ENCODE measurements around the gene ZC3H6.

The ZC3H6 gene

GRCh38 chr2:112244854-112245253 lies 30.5 kb upstream of the ZC3H6 start:
- TF ChIP-seq CTCF (conservative IDR thresholded peaks at IDR 0.05; ENCODE audit: low read length): no peak
- TF ChIP-seq EZH2phosphoT487 (IDR thresholded peaks at IDR 0.05; ENCODE audit: borderline replicate concordance): no peak
- H3K4me3 ChIP-seq (ENCODE audit: low read length, poor library complexity, severe bottlenecking): no peak overlapping the region
- no peaks in the 10 kb centered on the region for H3F3A ChIP-seq (ENCODE audit: low read depth)
- no peak overlapping the region for H2AFZ ChIP-seq (ENCODE audit: low read length)
- H3K9ac ChIP-seq (ENCODE audit: low read depth, low read length, poor library complexity, severe bottlenecking): no peak overlapping the region
- H3K79me2 ChIP-seq (ENCODE audit: insufficient read depth, low read length): 0 out of 2 replicates have a peak, but pooled peaks cover 7% of the 10 kb centered on the region
- H3K4me2 ChIP-seq (ENCODE audit: low read depth, low read length, poor library complexity, severe bottlenecking): no peak overlapping the region
- no peaks in the 10 kb centered on the region for H4K20me1 ChIP-seq (ENCODE audit: insufficient read depth, low read length, poor library complexity, severe bottlenecking)
- H3K27me3 ChIP-seq (ENCODE audit: insufficient read depth, low read length, poor library complexity, severe bottlenecking): no peaks in the 10 kb centered on the region
- H3K9me2 ChIP-seq (replicated peaks; ENCODE audit: low read depth, low read length): no peaks in the 10 kb centered on the region
- H3K36me3 ChIP-seq (ENCODE audit: insufficient read depth, low read length): peaks cover 26% of the 10 kb centered on the region; the same call in 1 of the 2 replicates
- no peaks in the 10 kb centered on the region for H3K9me3 ChIP-seq (ENCODE audit: insufficient read depth, low read depth, low read length)
- peaks cover 3% of the 10 kb centered on the region for H3K4me1 ChIP-seq (ENCODE audit: insufficient read depth, low read length, poor library complexity, severe bottlenecking)

DNA sequence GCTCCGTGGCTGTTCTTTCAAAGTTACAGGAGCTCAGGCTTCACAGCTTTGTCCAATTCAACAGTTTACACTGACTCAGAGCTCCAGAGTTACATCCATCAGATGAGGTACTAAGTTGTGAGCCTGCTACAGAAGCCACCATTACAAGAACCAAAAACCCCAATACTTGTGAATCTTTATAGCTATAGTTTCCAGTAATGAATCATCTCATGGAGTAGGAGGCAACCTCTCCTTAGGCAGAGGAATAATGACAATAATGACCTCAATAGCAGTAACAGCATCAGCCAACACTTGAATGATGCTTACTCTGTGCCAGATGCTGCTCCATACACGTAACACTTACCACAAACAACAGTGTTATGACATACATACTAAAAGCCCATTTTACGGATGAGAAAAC lies 24.1 kb upstream of the ZC3H6 start:
- Histone ChIP-seq H3F3A (ENCODE audit: low read depth) (no peaks in the 10 kb centered on the region), H3K9me3 (ENCODE audit: insufficient read depth, low read depth, low read length) (no peaks in the 10 kb centered on the region), H4K20me1 (ENCODE audit: insufficient read depth, low read length, poor library complexity, severe bottlenecking) (no peaks in the 10 kb centered on the region), H3K4me1 (ENCODE audit: insufficient read depth, low read length, poor library complexity, severe bottlenecking) (peaks cover 41% of the 10 kb centered on the region), H3K36me3 (ENCODE audit: insufficient read depth, low read length) (peaks cover 15% of the 10 kb centered on the region; the same call in 1 of the 2 replicates), H3K4me3 (ENCODE audit: low read length, poor library complexity, severe bottlenecking) (peak overlapping the region; percentile 12), H2AFZ (ENCODE audit: low read length) (no peak overlapping the region), H3K79me2 (ENCODE audit: insufficient read depth, low read length) (peaks cover 40% of the 10 kb centered on the region), H3K9ac (ENCODE audit: low read depth, low read length, poor library complexity, severe bottlenecking) (no peak overlapping the region), H3K4me2 (ENCODE audit: low read depth, low read length, poor library complexity, severe bottlenecking) (peak overlapping the region; percentile 78), H3K27me3 (ENCODE audit: insufficient read depth, low read length, poor library complexity, severe bottlenecking) (no peaks in the 10 kb centered on the region), H3K9me2 (replicated peaks; ENCODE audit: low read depth, low read length) (no peaks in the 10 kb centered on the region)
- TF ChIP-seq EZH2phosphoT487 (IDR thresholded peaks at IDR 0.05; ENCODE audit: borderline replicate concordance): no peak
- no peak for TF ChIP-seq CTCF (conservative IDR thresholded peaks at IDR 0.05; ENCODE audit: low read length)

DNA sequence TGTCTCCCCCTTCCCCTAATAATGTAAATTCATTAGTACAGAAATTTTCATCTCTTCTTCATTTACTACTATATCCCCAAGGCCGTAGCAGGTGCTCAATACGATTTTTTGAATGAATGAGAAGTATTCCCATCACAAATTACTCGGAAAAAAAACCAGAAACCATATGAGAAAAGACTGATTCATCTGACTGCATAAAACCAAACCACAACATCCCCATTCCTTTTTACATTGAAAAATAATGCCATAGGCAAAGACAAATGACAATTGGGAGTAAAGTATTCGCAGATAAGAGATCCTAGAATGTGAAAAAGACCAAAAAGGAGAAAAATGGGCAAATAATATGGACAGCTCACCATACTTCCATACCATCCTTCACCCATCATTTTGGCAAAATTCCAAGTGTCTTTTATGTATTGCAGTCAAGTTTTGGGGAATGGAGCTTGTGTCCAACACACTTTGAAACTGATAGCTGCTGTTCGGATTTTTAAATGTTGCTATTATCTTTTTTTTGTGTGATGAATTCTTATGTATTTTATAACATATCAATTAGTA lies 22.1 kb upstream of the ZC3H6 start:
- H4K20me1 ChIP-seq (ENCODE audit: insufficient read depth, low read length, poor library complexity, severe bottlenecking): no peaks in the 10 kb centered on the region
- H3K79me2 ChIP-seq (ENCODE audit: insufficient read depth, low read length): peaks cover 40% of the 10 kb centered on the region
- H3K27me3 ChIP-seq (ENCODE audit: insufficient read depth, low read length, poor library complexity, severe bottlenecking): no peaks in the 10 kb centered on the region
- H3K4me1 ChIP-seq (ENCODE audit: insufficient read depth, low read length, poor library complexity, severe bottlenecking): peaks cover 41% of the 10 kb centered on the region
- no peaks in the 10 kb centered on the region for H3K9me2 ChIP-seq (replicated peaks; ENCODE audit: low read depth, low read length)
- 0 out of 2 replicates have a peak, but pooled peaks cover 7% of the 10 kb centered on the region for H3K36me3 ChIP-seq (ENCODE audit: insufficient read depth, low read length)
- no peaks in the 10 kb centered on the region for H3K9me3 ChIP-seq (ENCODE audit: insufficient read depth, low read depth, low read length)
- no peak overlapping the region for H2AFZ ChIP-seq (ENCODE audit: low read length)
- peak overlapping the region; percentile 89 for H3K4me3 ChIP-seq (ENCODE audit: low read length, poor library complexity, severe bottlenecking)
- TF ChIP-seq CTCF (conservative IDR thresholded peaks at IDR 0.05; ENCODE audit: low read length): no peak
- TF ChIP-seq EZH2phosphoT487 (IDR thresholded peaks at IDR 0.05; ENCODE audit: borderline replicate concordance): no peak
- H3K4me2 ChIP-seq (ENCODE audit: low read depth, low read length, poor library complexity, severe bottlenecking): peak overlapping the region; percentile 78
- H3F3A ChIP-seq (ENCODE audit: low read depth): no peaks in the 10 kb centered on the region
- peak overlapping the region; percentile 86 for H3K9ac ChIP-seq (ENCODE audit: low read depth, low read length, poor library complexity, severe bottlenecking)
